ENCODE results near the gene OR2L5. TPM values are rescaled to one million over a fixed set of nuclear protein-coding genes. Genes with fewer than 3 reads are reported as not detected.

Gene OR2L5
- total RNA-seq, 2 donors from 2014 or later, result not detected

- Mint-ChIP-seq H3K36me3 (ENCODE audit: low read depth) (no peaks in the 10 kb centered on the region), H3K27me3 (ENCODE audit: insufficient read depth) (no peaks in the 10 kb centered on the region), H3K9me3 (peaks cover 79% of the 10 kb centered on the region), H3K4me1 (no peaks in the 10 kb centered on the region), H3K27ac (no peak overlapping the region), H3K4me3 (no peak overlapping the region)
- Histone ChIP-seq H3K9me3 (ENCODE audit: control insufficient read depth, low read length) (peaks cover 46% of the 10 kb centered on the region), H3K4me3 (ENCODE audit: low read length) (no peak overlapping the region), H3K27me3 (ENCODE audit: control insufficient read depth, insufficient read depth, low read length, poor library complexity, severe bottlenecking) (no peaks in the 10 kb centered on the region), H3K36me3 (ENCODE audit: control insufficient read depth, insufficient read depth, low read length) (no peaks in the 10 kb centered on the region), H3K9ac (ENCODE audit: extremely low read depth, low read length, poor library complexity, severe bottlenecking) (no peak overlapping the region), H3K4me1 (ENCODE audit: control insufficient read depth, insufficient read depth, low read length) (no peaks in the 10 kb centered on the region), H3K27ac (ENCODE audit: low read depth, low read length) (no peak overlapping the region)
- no peak for DNase-seq
- TF ChIP-seq CTCF (conservative IDR thresholded peaks at IDR 0.05), result no peak
- 73 to 74% methylated on average over 2 of the region's 2 CpGs for WGBS, 2 experiments (ENCODE audit: insufficient coverage in 1 of 2, insufficient read length in 1 of 2)
Measured at GRCh38 chr1:248065071-248065470, 51.6 kb downstream of the OR2L5 start.

- no peak overlapping the region for H3K27ac ChIP-seq (ENCODE audit: low read depth, low read length)
- 94 to 100% methylated on average over 1 to 2 of the region's 3 CpGs for WGBS, 2 experiments (ENCODE audit: insufficient coverage in 1 of 2, insufficient read length in 1 of 2)
- H3K9me3 Mint-ChIP-seq, result peaks cover 80% of the 10 kb centered on the region
Measured at GRCh38 chr1:248065604-248066003, 52.1 kb downstream of the OR2L5 start.

More at GRCh38 chr1:248065604-248066003, 52.1 kb downstream of the OR2L5 start:
- Mint-ChIP-seq H3K27ac (no peak overlapping the region), H3K4me1 (no peaks in the 10 kb centered on the region), H3K4me3 (no peak overlapping the region), H3K27me3 (ENCODE audit: insufficient read depth) (no peaks in the 10 kb centered on the region), H3K36me3 (ENCODE audit: low read depth) (no peaks in the 10 kb centered on the region)
- Histone ChIP-seq H3K4me3 (ENCODE audit: low read length) (no peak overlapping the region), H3K4me1 (ENCODE audit: control insufficient read depth, insufficient read depth, low read length) (no peaks in the 10 kb centered on the region), H3K27me3 (ENCODE audit: control insufficient read depth, insufficient read depth, low read length, poor library complexity, severe bottlenecking) (no peaks in the 10 kb centered on the region), H3K9me3 (ENCODE audit: control insufficient read depth, low read length) (peaks cover 46% of the 10 kb centered on the region), H3K9ac (ENCODE audit: extremely low read depth, low read length, poor library complexity, severe bottlenecking) (no peak overlapping the region), H3K36me3 (ENCODE audit: control insufficient read depth, insufficient read depth, low read length) (no peaks in the 10 kb centered on the region)
- DNase-seq, result no peak
- no peak for TF ChIP-seq CTCF (conservative IDR thresholded peaks at IDR 0.05)

Other genes with a start within 250 kb of the OR2L5 start
- gene OR14A16, start 189.5 kb upstream of the OR2L5 start, total RNA-seq, result not detected
- not detected for gene OR11L1, start 171.8 kb upstream of the OR2L5 start, total RNA-seq
- gene TRIM58, start 156.5 kb upstream of the OR2L5 start, total RNA-seq, result 1 to 10 TPM; 1.7 to 1.8 TPM
- gene OR2W3, start 118.1 kb upstream of the OR2L5 start, total RNA-seq, result 1 to 10 TPM in 1 of 2 donors, under 1 TPM in 1; 0.29 to 1.6 TPM
- not detected for gene OR2T8, start 93.4 kb upstream of the OR2L5 start, total RNA-seq
- gene OR2AJ1, start 88.8 kb upstream of the OR2L5 start, total RNA-seq, result not detected
- gene OR2L8, start 64.8 kb upstream of the OR2L5 start, total RNA-seq, result not detected
- not detected for gene OR2AK2, start 48.4 kb upstream of the OR2L5 start, total RNA-seq
- gene OR2L2, start 16.4 kb downstream of the OR2L5 start, total RNA-seq, result under 1 TPM; 0.07 to 0.13 TPM
- gene OR2L3, start 33.2 kb downstream of the OR2L5 start, total RNA-seq, result not detected
- not detected for gene OR2L13, start 81.5 kb downstream of the OR2L5 start, total RNA-seq
- not detected for gene OR2M5, start 131.5 kb downstream of the OR2L5 start, total RNA-seq
- not detected for gene OR2M2, start 161.2 kb downstream of the OR2L5 start, total RNA-seq
- gene OR2M3, start 183.6 kb downstream of the OR2L5 start, total RNA-seq, result not detected
- not detected for gene OR2M4, start 217.8 kb downstream of the OR2L5 start, total RNA-seq